HepG2 (cell line): ENCODE results near the gene TIMM44. TPM values are rescaled to one million over a fixed set of nuclear protein-coding genes. Genes with fewer than 3 reads are reported as not detected.

Experiments used
- CAMTA2 ChIP-seq: sonication (generic); formaldehyde crosslinking; IDR thresholded peaks from 2 replicates; pipeline ENCODE4 v1.4.0; 2020; ENCODE audit warnings: mild to moderate bottlenecking, missing genetic modification reagents, borderline replicate concordance
- GLI4 ChIP-seq: sonication (generic); formaldehyde crosslinking; IDR thresholded peaks from 2 replicates; pipeline ENCODE4 v1.5.1; 2020; ENCODE audit warnings: missing genetic modification reagents, mild to moderate bottlenecking, moderate library complexity, borderline replicate concordance
- GPBP1L1 ChIP-seq: sonication (generic); formaldehyde crosslinking; IDR thresholded peaks from 2 replicates; pipeline ENCODE4 v1.5.0; 2020; ENCODE audit warnings: mild to moderate bottlenecking, missing genetic modification reagents
- HNF4G ChIP-seq, 2 experiments: sonication (generic) in 1 of 2; formaldehyde crosslinking in 1 of 2; IDR thresholded peaks; 2 replicates each; pipeline versions ENCODE4 v1.4.0 to v1.6.1; 2011 to 2020; ENCODE audit warnings: borderline replicate concordance in 2 of 2, low read depth in 2 of 2, mild to moderate bottlenecking in 2 of 2, low read length in 1 of 2, missing genetic modification reagents in 1 of 2, moderate library complexity in 1 of 2
- MYNN ChIP-seq: sonication (generic); formaldehyde crosslinking; IDR thresholded peaks from 2 replicates; pipeline ENCODE4 v1.4.0; 2020; ENCODE audit warnings: mild to moderate bottlenecking, low read depth, missing genetic modification reagents
- PBX3 ChIP-seq: sonication (generic); formaldehyde crosslinking; IDR thresholded peaks from 2 replicates; pipeline ENCODE4 v1.8.1; 2023; ENCODE audit warnings: missing genetic modification reagents, inconsistent platforms, borderline replicate concordance
- SETDB1 ChIP-seq: sonication (generic); formaldehyde crosslinking; IDR thresholded peaks from 2 replicates; pipeline ENCODE4 v1.5.1; 2020; ENCODE audit warnings: missing genetic modification reagents, mild to moderate bottlenecking, borderline replicate concordance
- SPEN ChIP-seq: sonication (generic); formaldehyde crosslinking; IDR thresholded peaks from 2 replicates; pipeline ENCODE4 v1.5.1; 2020; ENCODE audit warnings: low read depth, mild to moderate bottlenecking, missing genetic modification reagents
- SYNCRIP ChIP-seq: fragments of 200-400 bp; formaldehyde crosslinking; IDR thresholded peaks from 2 replicates; pipeline ENCODE4 v1.6.1; 2018; ENCODE audit warnings: mild to moderate bottlenecking, low read depth, low read length; ENCODE audit not compliant: insufficient read depth
- UBTF ChIP-seq: sonication (generic); formaldehyde crosslinking; IDR thresholded peaks from 2 replicates; pipeline ENCODE4 v1.4.0; 2020; ENCODE audit warnings: mild to moderate bottlenecking, missing genetic modification reagents
- ZBTB8A ChIP-seq: sonication (generic); formaldehyde crosslinking; IDR thresholded peaks from 2 replicates; pipeline ENCODE4 v1.4.0; 2020; ENCODE audit warnings: mild to moderate bottlenecking, low read depth, missing genetic modification reagents, borderline replicate concordance
- ZNF468 ChIP-seq: sonication (generic); formaldehyde crosslinking; IDR thresholded peaks from 2 replicates; pipeline ENCODE4 v1.8.0; 2022; ENCODE audit warnings: mild to moderate bottlenecking, moderate library complexity, missing genetic modification reagents
- ZNF616 ChIP-seq: sonication (generic); formaldehyde crosslinking; IDR thresholded peaks from 2 replicates; pipeline ENCODE4 v1.5.0; 2020; ENCODE audit warnings: low read depth, mild to moderate bottlenecking, missing genetic modification reagents
- ZUFSP ChIP-seq: sonication (generic); formaldehyde crosslinking; IDR thresholded peaks from 2 replicates; pipeline ENCODE4 v1.9.0; 2021; ENCODE audit warnings: missing genetic modification reagents, mild to moderate bottlenecking, borderline replicate concordance
- polyA plus RNA-seq, 8 experiments: library from polyadenylated mRNA; depleted of rRNA in 3 of 8; stranded (reverse) in 7 of 8; unstranded in 1 of 8; fragments of >200 nt; fragmentation: Illumina TruSeq in 4 of 8; extraction: Trizol in 4 of 8; gene quantifications; 2 replicates each; pipeline versions ENCODE4 v1.2.1 to v1.2.3, GENCODE V29; 2011 to 2016; ENCODE audit warnings: low read depth in 4 of 8, missing spikeins in 1 of 8, mixed read lengths in 1 of 8; ENCODE audit not compliant: insufficient read depth in 1 of 8
- total RNA-seq, 5 experiments: library from RNA; depleted of rRNA; stranded (reverse); fragments of >200 nt; fragmentation: Illumina TruSeq; extraction: Trizol; gene quantifications; 2 replicates each; pipeline ENCODE4 v1.2.3, GENCODE V29; 2016; ENCODE audit warnings: low read depth in 1 of 5
- TF ChIP-seq, protein P1 (sequence below): sonication (generic); formaldehyde crosslinking; IDR thresholded peaks from 2 replicates; pipeline ENCODE4 v1.4.0; 2020; ENCODE audit warnings: missing genetic modification reagents, borderline replicate concordance
- TF ChIP-seq, protein P2 (sequence below): sonication (generic); formaldehyde crosslinking; IDR thresholded peaks from 2 replicates; pipeline ENCODE4 v1.8.1; 2023; ENCODE audit warnings: mild to moderate bottlenecking, inconsistent platforms, moderate library complexity, missing genetic modification reagents, borderline replicate concordance

TIMM44 gene
- total and polyA plus RNA-seq, 2 of the 13 experiments (the other 11 are each of a cell fraction or from before 2014, with no cell fraction given), result 42.9 to 72.6 TPM

DNA sequence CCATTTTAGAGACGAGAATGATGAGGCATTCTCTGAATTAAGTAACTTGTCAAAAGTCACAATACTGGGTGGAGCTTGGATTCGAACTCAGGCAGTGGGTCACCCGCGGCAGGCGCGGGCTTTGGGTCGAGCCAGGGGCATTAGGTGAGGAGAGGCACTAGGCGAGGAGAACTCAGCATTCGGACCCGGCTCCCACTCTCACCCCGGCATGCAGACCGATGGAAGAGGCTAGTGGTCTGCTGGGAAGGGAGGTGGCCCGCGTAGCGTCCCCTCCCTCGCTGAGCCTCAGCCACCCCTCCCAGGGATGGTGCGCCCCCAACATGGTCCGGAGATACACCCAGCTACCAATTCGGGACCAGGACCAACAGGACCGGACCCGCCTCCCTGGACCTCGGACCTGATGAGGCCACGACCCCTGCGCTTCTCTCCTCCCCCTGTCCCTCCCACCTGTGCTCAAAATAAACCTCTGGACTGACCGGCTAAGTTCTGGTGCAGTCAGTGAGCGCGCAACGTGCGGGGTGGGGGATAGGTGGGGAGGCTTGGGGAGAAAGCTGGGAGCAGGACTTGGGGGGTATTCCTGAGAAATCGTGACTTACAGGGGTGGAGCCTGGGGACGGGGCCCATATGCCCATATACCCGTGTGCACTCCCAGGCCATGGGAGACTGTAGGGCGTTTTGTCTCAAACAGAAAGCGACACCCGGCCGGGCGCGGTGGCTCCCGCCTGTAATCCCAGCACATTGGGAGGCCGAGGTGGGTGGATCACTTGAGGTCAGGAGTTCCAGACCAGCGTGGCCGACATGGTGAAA is 24.6 kb downstream of the TIMM44 start (continued):
- TF ChIP-seq, protein P1, sequence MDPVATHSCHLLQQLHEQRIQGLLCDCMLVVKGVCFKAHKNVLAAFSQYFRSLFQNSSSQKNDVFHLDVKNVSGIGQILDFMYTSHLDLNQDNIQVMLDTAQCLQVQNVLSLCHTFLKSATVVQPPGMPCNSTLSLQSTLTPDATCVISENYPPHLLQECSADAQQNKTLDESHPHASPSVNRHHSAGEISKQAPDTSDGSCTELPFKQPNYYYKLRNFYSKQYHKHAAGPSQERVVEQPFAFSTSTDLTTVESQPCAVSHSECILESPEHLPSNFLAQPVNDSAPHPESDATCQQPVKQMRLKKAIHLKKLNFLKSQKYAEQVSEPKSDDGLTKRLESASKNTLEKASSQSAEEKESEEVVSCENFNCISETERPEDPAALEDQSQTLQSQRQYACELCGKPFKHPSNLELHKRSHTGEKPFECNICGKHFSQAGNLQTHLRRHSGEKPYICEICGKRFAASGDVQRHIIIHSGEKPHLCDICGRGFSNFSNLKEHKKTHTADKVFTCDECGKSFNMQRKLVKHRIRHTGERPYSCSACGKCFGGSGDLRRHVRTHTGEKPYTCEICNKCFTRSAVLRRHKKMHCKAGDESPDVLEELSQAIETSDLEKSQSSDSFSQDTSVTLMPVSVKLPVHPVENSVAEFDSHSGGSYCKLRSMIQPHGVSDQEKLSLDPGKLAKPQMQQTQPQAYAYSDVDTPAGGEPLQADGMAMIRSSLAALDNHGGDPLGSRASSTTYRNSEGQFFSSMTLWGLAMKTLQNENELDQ (CRISPR knock-in tag), result no peak
- TF ChIP-seq, protein P2, sequence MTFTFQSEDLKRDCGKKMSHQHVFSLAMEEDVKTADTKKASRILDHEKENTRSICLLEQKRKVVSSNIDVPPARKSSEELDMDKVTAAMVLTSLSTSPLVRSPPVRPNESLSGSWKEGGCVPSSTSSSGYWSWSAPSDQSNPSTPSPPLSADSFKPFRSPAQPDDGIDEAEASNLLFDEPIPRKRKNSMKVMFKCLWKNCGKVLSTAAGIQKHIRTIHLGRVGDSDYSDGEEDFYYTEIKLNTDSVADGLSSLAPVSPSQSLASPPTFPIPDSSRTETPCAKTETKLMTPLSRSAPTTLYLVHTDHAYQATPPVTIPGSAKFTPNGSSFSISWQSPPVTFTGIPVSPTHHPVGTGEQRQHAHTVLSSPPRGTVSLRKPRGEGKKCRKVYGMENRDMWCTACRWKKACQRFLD (CRISPR knock-in tag), result no peak
- TF ChIP-seq SETDB1 (CRISPR knock-in tag), result no peak
- TF ChIP-seq GPBP1L1, result no peak
- TF ChIP-seq GLI4, result no peak
- peak; percentile 36; the same call in 1 of the 2 replicates for TF ChIP-seq SPEN
- TF ChIP-seq UBTF (CRISPR knock-in tag), result no peak
- no peak for TF ChIP-seq ZBTB8A (CRISPR knock-in tag)
- no peak for TF ChIP-seq CAMTA2
- no peak for TF ChIP-seq SYNCRIP
- peak; percentile 90 for TF ChIP-seq HNF4G (IDR thresholded peaks at IDR 0.05; ENCODE audit: borderline replicate concordance, low read depth, low read length)
- peak; percentile 35; the same call in 1 of the 2 replicates for TF ChIP-seq HNF4G (CRISPR knock-in tag; IDR thresholded peaks at IDR 0.05; ENCODE audit: borderline replicate concordance, low read depth)
- TF ChIP-seq ZUFSP (CRISPR knock-in tag), result no peak
- TF ChIP-seq ZNF468, result no peak
- no peak for TF ChIP-seq PBX3 (CRISPR knock-in tag)
- TF ChIP-seq MYNN, result no peak
- TF ChIP-seq ZNF616, result peak; percentile 30; the same call in 1 of the 2 replicates
